Measurements from ENCODE around the gene GLO1. TPM values are rescaled to one million over a fixed set of nuclear protein-coding genes. Genes with fewer than 3 reads are reported as not detected.
A peak's percentile ranks its signal among the peaks of the same experiment; 100 is the strongest.

GLO1 gene
- total and polyA plus RNA-seq, 7 donors: 64.9 to 129 (median 96.0) TPM

DNA sequence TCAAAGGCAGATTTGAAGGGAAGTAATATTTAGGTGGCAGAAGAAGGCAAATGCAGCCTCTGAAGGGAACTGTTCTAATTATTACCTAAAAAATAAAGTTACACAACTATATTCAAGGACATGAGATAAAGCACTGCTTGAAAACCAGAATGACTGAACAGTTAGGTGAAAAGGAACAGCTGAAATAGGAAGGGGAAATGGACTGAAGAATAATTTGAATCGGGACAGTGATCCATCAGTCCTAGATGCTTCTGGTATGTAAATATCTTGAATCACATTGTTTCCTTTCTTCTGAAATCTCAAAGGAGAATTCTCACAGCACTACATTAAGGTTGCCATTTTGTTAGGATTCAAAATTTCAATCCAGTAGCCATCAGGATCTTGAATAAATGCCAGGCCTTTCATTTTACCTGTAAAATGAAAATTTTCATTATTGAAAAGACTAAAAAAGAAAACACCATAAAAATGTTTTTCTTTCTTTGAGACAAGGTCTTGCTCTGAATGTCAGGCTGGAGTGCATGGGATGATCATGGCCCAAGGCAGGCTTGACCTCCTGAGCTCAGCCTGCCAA lies 25.9 kb downstream of the GLO1 start:
- Histone ChIP-seq H3K27ac (no peak overlapping the region), H3K4me3 (no peak overlapping the region), H3K9me3 (no peaks in the 10 kb centered on the region), H3K4me1 (no peaks in the 10 kb centered on the region), H3K27me3 (no peaks in the 10 kb centered on the region), H3K36me3 (peaks cover 0 to 72% (median 5%) of the 10 kb centered on the region in 4 donors)
- no peak for DNase-seq
- WGBS, 2 donors: 60 to 89% methylated on average over 1 of the region's 1 CpG
- TF ChIP-seq POLR2A (IDR thresholded peaks at IDR 0.05) (no peak), POLR2AphosphoS5 (IDR thresholded peaks at IDR 0.05) (no peak), EP300 (IDR thresholded peaks at IDR 0.05) (no peak)
- TF ChIP-seq, protein P1, sequence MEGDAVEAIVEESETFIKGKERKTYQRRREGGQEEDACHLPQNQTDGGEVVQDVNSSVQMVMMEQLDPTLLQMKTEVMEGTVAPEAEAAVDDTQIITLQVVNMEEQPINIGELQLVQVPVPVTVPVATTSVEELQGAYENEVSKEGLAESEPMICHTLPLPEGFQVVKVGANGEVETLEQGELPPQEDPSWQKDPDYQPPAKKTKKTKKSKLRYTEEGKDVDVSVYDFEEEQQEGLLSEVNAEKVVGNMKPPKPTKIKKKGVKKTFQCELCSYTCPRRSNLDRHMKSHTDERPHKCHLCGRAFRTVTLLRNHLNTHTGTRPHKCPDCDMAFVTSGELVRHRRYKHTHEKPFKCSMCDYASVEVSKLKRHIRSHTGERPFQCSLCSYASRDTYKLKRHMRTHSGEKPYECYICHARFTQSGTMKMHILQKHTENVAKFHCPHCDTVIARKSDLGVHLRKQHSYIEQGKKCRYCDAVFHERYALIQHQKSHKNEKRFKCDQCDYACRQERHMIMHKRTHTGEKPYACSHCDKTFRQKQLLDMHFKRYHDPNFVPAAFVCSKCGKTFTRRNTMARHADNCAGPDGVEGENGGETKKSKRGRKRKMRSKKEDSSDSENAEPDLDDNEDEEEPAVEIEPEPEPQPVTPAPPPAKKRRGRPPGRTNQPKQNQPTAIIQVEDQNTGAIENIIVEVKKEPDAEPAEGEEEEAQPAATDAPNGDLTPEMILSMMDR (IDR thresholded peaks at IDR 0.05): no peak
- intact Hi-C loops (cut with DNase I): no loop called here

DNA sequence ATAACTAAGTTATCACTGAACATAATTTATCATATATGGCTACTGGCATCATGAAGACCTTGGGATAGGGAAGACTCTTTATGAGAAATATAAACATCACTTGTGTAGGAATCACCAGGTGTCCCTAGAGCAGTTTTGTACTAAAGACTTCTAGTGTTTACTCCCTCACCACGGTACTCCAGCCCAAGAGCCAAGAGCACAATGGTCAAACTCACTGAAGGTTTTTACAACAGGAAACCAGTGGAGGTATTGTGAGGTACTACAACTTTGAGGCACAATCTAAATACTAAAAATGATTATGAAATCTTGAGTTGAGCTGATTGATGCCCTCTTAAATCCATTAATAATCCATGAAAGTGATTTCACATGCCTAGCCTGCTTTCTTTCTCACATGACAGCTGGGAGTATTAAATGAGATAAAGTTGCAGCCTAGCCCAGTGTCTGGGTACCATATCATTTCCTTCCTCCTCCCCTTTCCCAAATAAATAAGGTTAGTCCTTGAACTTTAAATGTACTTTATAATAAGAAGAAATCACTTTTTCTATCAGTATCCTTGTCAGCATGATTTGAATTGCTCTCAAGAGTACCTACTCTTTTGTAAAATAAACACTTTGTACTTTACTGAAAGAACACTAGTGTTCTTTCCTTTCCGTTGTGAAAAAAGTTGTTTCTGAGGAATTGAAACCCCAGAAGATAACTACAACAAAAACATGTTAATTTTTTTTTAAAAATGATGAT lies 26.5 kb downstream of the GLO1 start:
- intact Hi-C loops (cut with DNase I): no loop called here
- Histone ChIP-seq H3K27ac (no peak overlapping the region), H3K4me1 (no peaks in the 10 kb centered on the region), H3K36me3 (peaks cover 0 to 65% (median 2%) of the 10 kb centered on the region in 4 donors), H3K9me3 (no peaks in the 10 kb centered on the region), H3K27me3 (no peaks in the 10 kb centered on the region), H3K4me3 (no peak overlapping the region)
- no peak for DNase-seq
- WGBS, 2 donors: 63 to 72% methylated on average over 2 of the region's 2 CpGs
- TF ChIP-seq, protein P1 (IDR thresholded peaks at IDR 0.05): no peak
- TF ChIP-seq EP300 (IDR thresholded peaks at IDR 0.05) (no peak), POLR2A (IDR thresholded peaks at IDR 0.05) (no peak), POLR2AphosphoS5 (IDR thresholded peaks at IDR 0.05) (no peak)

DNA sequence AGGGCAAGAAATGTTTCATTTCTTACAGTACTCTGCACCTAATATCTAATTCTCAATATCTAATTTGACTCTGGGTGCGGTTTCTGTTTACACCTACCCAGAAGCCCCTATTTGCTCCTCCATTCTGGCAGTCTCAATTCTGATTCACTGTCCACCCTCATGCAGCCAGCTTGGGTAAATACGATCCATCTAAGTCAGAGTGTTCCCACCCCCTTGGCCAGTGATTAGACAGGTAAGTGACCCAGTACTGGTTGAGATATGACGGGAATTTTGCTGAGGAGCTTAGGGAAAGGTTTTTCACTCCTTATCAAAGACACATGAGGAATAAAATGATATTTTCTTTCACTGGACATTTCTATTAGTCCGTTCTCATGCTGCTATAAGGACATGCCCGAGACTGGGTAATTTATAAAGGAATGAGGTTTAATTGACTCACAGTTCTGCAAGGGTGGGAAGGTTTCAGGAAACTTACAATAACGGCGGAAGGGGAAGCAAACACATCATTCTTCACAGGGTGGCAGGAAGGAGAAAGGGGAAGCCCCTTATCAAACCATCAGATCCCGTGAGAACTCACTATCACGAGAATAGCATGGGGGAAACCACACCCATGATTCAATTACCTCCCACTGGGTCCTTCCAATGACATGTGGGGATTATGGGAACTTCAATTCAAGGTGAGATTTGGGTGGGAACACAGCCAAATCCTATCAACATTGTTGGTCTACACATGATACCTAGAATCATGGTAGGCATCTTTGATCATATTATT lies 29.4 kb downstream of the GLO1 start:
- no peak overlapping the region for H3K4me3 ChIP-seq
- H3K4me1 ChIP-seq: no peaks in the 10 kb centered on the region
- intact Hi-C loops (cut with DNase I): no loop called here
- TF ChIP-seq POLR2AphosphoS5 (IDR thresholded peaks at IDR 0.05): no peak
- TF ChIP-seq POLR2A (IDR thresholded peaks at IDR 0.05): no peak
- no peak for TF ChIP-seq EP300 (IDR thresholded peaks at IDR 0.05)
- TF ChIP-seq, protein P1 (IDR thresholded peaks at IDR 0.05): no peak
- H3K9me3 ChIP-seq: no peaks in the 10 kb centered on the region
- peaks cover 0 to 40% (median 2%) of the 10 kb centered on the region in 4 donors for H3K36me3 ChIP-seq
- 39 to 43% methylated on average over 9 of the region's 9 CpGs for WGBS, 2 donors
- no peaks in the 10 kb centered on the region for H3K27me3 ChIP-seq
- DNase-seq: no peak
- H3K27ac ChIP-seq: no peak overlapping the region

DNA sequence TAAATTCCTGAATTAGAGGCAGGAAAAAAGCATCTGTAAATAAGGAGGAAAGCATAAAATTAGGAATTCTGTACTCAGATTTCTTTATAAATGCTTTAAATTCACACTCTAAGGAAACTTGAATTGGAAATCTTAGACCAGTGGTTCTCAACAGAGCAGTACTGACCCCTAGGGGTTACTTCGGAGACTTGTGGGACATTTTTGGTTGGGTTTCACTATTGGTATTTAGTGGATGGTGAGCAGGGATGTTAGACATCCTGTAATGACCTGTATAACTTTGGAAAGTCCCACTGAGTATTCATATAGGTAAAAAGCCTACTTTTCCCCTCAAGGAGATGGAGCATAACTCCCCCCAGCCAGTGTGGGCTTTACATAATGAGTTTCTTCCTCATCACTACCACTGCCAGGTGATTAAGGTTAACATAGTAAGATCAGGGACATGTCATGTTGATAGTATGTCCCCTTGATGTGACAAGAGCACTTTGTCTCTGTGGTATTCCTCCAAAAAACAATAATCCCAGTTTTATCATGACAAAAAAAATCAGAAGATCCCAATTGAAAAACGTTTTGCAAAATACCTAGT lies 31.0 kb downstream of the GLO1 start:
- peaks cover 0 to 24% (median 2%) of the 10 kb centered on the region in 4 donors for H3K36me3 ChIP-seq
- H3K4me1 ChIP-seq: no peaks in the 10 kb centered on the region
- intact Hi-C loops (cut with DNase I): no loop called here
- no peak overlapping the region for H3K4me3 ChIP-seq
- no peak for TF ChIP-seq EP300 (IDR thresholded peaks at IDR 0.05)
- TF ChIP-seq, protein P1 (IDR thresholded peaks at IDR 0.05): peak in 3 of 4 experiments; percentile 24 to 55 (median 44)
- TF ChIP-seq POLR2AphosphoS5 (IDR thresholded peaks at IDR 0.05): no peak
- no peaks in the 10 kb centered on the region for H3K27me3 ChIP-seq
- no peaks in the 10 kb centered on the region for H3K9me3 ChIP-seq
- no peak overlapping the region for H3K27ac ChIP-seq
- DNase-seq: no peak
- WGBS, 2 donors: 16% methylated on average over 2 of the region's 2 CpGs

All from sigmoid colon (tissue), 7 donors.